Right cardiac atrium (tissue), 5 donors: ENCODE measurements around the gene ARV1. TPM values are rescaled to one million over a fixed set of nuclear protein-coding genes. Genes with fewer than 3 reads are reported as not detected.

ENCODE experiments used
- ATAC-seq, 2 donors: fragments of 200-7000 bp; cut with Tn5 transposase; one replicate each; pipeline versions ENCODE4 v1.8.0 to v1.9.1; 2020; ENCODE audit warnings: moderate library complexity in 2 of 2, mild to moderate bottlenecking in 1 of 2
- DNase-seq, 3 donors: peaks; one replicate each; pipeline ENCODE4 v3.0.0-alpha.2; 2020
- H3K27ac ChIP-seq: one replicate; pipeline ENCODE4 v1.5.1; 2013; ENCODE audit warnings: mild to moderate bottlenecking, low read length, control low read depth, moderate library complexity
- H3K27me3 ChIP-seq: one replicate; pipeline ENCODE4 v1.6.1; 2013; ENCODE audit not compliant: control insufficient read depth, insufficient read depth
- H3K4me1 ChIP-seq: one replicate; pipeline ENCODE4 v1.6.1; 2013; ENCODE audit warnings: low read length; ENCODE audit not compliant: control insufficient read depth, insufficient read depth
- H3K4me3 ChIP-seq: one replicate; pipeline ENCODE4 v1.5.1; 2013; ENCODE audit warnings: low read length, control low read depth
- H3K9me3 ChIP-seq: one replicate; pipeline ENCODE4 v1.6.1; 2013; ENCODE audit warnings: low read length; ENCODE audit not compliant: control insufficient read depth
- WGBS: extraction: QIAGEN DNeasy Blood & Tissue Kit; methylation state at CpG from one replicate; pipeline ENCODE4 v1.1.7; 2013; 5-methylcytosine and 5-hydroxymethylcytosine counted together
- intact Hi-C, 4 donors: fragments of 100-400 bp; cut with DNase I; formaldehyde crosslinking; loops; one replicate each; pipeline versions ENCODE4 v1.11.0 to v1.14.0; 2022 to 2023
- polyA plus RNA-seq: library from polyadenylated mRNA; stranded (reverse); fragments of 200-250 nt; gene quantifications from one replicate; pipeline ENCODE4 v1.2.3, GENCODE V29; 2013
- total RNA-seq, 4 donors: library from RNA; stranded (reverse); fragmentation: NEBNext Ultra II Directional; extraction: Animal tissue kit (Norgen Biotek cat#: 25700); gene quantifications; one replicate each; pipeline ENCODE4 v1.2.1, GENCODE V29; 2021
- donor health status: healthy with polysubstance abuse.
- donor health status: DM: no; HTN: yes; CAD: no.
- donor health status: DM: no; HTN: no; CAD: no.
- donor health status: DM: no; HTN: yes; CAD: no; lungs with severe emphysema.
- donor health status: DM: yes; HTN: yes; CAD: no.

Gene ARV1
- total and polyA plus RNA-seq, 5 donors, result 25.2 to 48.5 (median 28.8) TPM

- ATAC-seq (no peak), DNase-seq (no peak)
- no peak overlapping the region for H3K27ac ChIP-seq
- intact Hi-C loops, result no loop called here
- no peak overlapping the region for H3K4me3 ChIP-seq
- H3K4me1 ChIP-seq, result no peaks in the 10 kb centered on the region
- H3K27me3 ChIP-seq, result no peaks in the 10 kb centered on the region
- WGBS, result 49% methylated on average over 7 of the region's 7 CpGs
- H3K9me3 ChIP-seq, result no peaks in the 10 kb centered on the region
These were observed 54.1 kb downstream of the ARV1 start for GRCh38 chr1:231032963-231033362.

DNA sequence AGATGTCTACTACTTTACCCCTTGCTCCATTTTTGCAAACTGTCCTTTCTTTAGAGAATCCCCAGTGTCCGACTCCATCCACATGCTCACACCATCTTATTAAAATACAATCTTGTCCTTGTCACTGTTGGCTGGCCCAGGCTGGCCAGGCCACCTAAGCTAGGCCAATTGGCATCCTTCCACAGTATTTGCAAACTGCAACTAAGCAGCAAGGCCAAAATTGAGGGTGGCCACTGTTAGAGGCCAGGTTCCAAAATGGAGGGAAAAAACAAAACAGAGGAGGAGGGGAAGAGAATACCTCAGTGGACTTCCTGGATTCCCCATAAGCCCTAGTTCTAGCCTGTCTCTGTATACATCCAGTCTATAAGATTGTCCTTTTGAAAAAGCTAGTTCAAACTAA is 56.9 kb downstream of the ARV1 start:
- Histone ChIP-seq H3K27ac (no peak overlapping the region), H3K9me3 (no peaks in the 10 kb centered on the region), H3K4me3 (no peak overlapping the region), H3K4me1 (no peaks in the 10 kb centered on the region), H3K27me3 (no peaks in the 10 kb centered on the region)
- 80% methylated on average over 1 of the region's 1 CpG for WGBS
- no peak for ATAC-seq
- intact Hi-C loops, result no loop called here
- DNase-seq, result no peak

DNA sequence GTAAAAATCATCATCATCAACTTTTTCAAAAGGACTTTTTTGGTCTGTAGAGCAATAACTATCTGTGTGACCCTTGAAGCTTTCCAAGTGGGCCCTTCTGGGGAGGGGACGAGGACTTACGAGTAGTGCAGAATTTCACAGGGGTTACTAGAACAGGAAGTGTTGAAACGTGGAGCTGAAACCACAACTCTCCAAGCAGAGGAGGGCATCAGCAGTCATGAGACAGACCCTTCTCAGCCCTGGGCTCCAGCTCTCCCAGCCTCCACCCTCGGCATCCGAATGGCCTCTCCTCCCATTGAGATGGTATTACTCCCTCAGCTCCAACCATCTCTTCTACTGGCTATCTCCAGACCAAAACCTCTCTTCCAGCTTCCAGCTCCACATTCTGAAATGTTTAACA is 57.5 kb downstream of the ARV1 start:
- 73% methylated on average over 5 of the region's 5 CpGs for WGBS
- no peaks in the 10 kb centered on the region for H3K9me3 ChIP-seq
- ATAC-seq, result no peak

GRCh38 chr1:231037585-231038517 is 59.0 kb downstream of the ARV1 start:
- intact Hi-C loops, result no loop called here
- H3K4me3 ChIP-seq, result no peak overlapping the region

More for the DNA sequence above, 57.5 kb downstream of the ARV1 start:
- no peak overlapping the region for H3K4me3 ChIP-seq
- no peaks in the 10 kb centered on the region for H3K4me1 ChIP-seq
- DNase-seq, result no peak
- intact Hi-C loops, result no loop called here
- H3K27me3 ChIP-seq, result no peaks in the 10 kb centered on the region
- H3K27ac ChIP-seq, result no peak overlapping the region

DNA sequence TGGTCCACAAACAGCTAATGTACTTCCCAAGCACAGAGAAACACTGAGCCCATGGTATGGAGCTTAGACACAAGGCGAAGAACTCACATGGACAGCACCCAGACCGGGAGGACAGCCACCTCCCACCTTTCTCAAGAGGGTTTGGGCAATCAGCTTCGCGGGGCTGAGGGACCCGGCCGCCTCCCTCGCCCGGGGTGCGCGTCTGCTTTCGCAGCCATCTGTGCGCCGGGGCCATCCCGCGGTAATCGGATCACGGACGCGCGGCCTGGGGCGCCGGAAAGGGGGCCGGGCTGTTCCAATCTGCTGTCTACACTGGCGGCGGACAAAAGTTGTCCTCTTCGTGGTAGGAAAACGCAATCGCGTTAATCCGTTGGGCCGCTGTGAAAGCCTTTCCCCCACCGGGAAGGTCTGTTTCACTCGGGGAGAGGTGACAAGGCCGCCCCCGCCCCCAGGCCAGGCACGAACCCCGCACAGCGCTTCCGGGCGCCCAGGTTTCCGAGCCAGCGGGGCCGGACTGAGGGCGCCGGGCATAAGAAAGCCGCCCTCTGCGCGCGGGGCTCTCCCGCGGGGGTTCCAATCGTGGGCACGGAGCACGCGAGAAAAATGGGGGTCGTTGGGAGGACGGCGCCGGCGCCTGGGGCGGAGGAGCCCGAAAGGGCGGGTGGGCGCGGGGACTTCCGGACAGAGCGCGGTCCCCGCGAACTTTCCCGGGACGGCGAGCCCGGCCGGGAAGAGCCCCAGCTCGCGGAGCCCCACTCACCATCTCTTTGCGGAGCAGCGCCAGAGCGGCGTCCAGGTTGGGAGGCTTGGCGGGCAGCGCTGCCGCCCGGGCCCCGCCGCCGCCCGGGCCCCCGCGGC is 60.5 kb downstream of the ARV1 start:
- Histone ChIP-seq H3K4me1 (no peaks in the 10 kb centered on the region), H3K27me3 (no peaks in the 10 kb centered on the region), H3K4me3 (peak overlapping the region; percentile 91), H3K27ac (no peak overlapping the region), H3K9me3 (no peaks in the 10 kb centered on the region)
- ATAC-seq, result peak; percentile 62 to 66
- DNase-seq, result peak; percentile 36 to 74 (median 73)
- WGBS, result under 1% methylated on average over 91 of the region's 91 CpGs
- intact Hi-C loops, result no loop called here

More at GRCh38 chr1:231037585-231038517, 59.0 kb downstream of the ARV1 start:
- Histone ChIP-seq H3K27me3 (no peaks in the 10 kb centered on the region), H3K9me3 (no peaks in the 10 kb centered on the region), H3K27ac (no peak overlapping the region), H3K4me1 (no peaks in the 10 kb centered on the region)
- no peak for DNase-seq
- WGBS, result 91% methylated on average over 13 of the region's 13 CpGs
- no peak for ATAC-seq

GRCh38 chr1:231040019-231040799 is 61.3 kb downstream of the ARV1 start, which contains the start of gene FAM89A:
Gene FAM89A, minus strand, starts transcription at chr1:231040254. Its CDS starts 43 bp downstream, at chr1:231040211.
- Histone ChIP-seq H3K4me1 (no peaks in the 10 kb centered on the region), H3K9me3 (no peaks in the 10 kb centered on the region), H3K4me3 (peak within 1 kb of the TSS; percentile 91), H3K27me3 (no peaks in the 10 kb centered on the region), H3K27ac (no peak within 1 kb of the TSS)
- ATAC-seq, result peak; percentile 85 to 90
- intact Hi-C loops, result no loop called here
- DNase-seq, result peak; percentile 64 to 85 (median 85)
- WGBS, result 2% methylated on average over 80 of the region's 82 CpGs

- Histone ChIP-seq H3K4me3 (peak overlapping the region; percentile 91), H3K4me1 (no peaks in the 10 kb centered on the region), H3K27me3 (no peaks in the 10 kb centered on the region), H3K27ac (no peak overlapping the region), H3K9me3 (no peaks in the 10 kb centered on the region)
- WGBS, result 8% methylated on average over 37 of the region's 37 CpGs
- intact Hi-C loops, result no loop called here
- peak; percentile 34 to 35 for ATAC-seq
- peak in 2 of 3 donors; percentile 22 to 59 for DNase-seq
These were observed 62.2 kb downstream of the ARV1 start for GRCh38 chr1:231040800-231041718.

GRCh38 chr1:231041719-231042261 is 62.9 kb downstream of the ARV1 start:
- Histone ChIP-seq H3K4me3 (no peak overlapping the region), H3K27me3 (no peaks in the 10 kb centered on the region), H3K27ac (no peak overlapping the region), H3K4me1 (no peaks in the 10 kb centered on the region), H3K9me3 (no peaks in the 10 kb centered on the region)
- ATAC-seq (no peak), DNase-seq (no peak)
- WGBS, result 73% methylated on average over 9 of the region's 9 CpGs
- intact Hi-C loops, result no loop called here

DNA sequence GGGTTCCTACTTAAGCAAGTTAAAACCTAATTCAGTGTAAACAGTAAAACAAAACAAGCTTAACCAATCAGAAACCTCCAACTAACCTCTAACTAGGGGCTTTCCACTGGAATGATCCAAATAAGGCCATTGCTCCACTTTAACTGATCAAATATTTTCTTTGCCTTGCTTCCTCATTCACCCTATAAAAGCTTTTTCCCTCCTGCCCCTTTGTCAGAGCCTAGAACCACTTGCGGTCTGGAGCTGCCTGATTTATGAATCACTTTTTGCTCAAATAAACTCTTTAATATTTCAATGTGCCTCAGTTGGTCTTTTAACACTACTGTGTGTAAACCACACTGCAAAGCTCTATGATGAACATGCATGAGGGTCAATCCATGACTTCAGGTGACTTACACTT is 65.7 kb downstream of the ARV1 start:
- no peaks in the 10 kb centered on the region for H3K4me1 ChIP-seq
- no peak for ATAC-seq
- intact Hi-C loops, result no loop called here
- no peak for DNase-seq
- H3K27ac ChIP-seq, result no peak overlapping the region
- H3K9me3 ChIP-seq, result no peaks in the 10 kb centered on the region
- H3K27me3 ChIP-seq, result no peaks in the 10 kb centered on the region
- WGBS, result 95% methylated on average over 1 of the region's 1 CpG
- no peak overlapping the region for H3K4me3 ChIP-seq
